GM04504 (cell line): Measurements from ENCODE around the gene IGSF10.

Source experiments
- DNase-seq: peaks from one replicate; pipeline ENCODE4 v3.0.0-alpha.2; 2012; ENCODE audit warnings: low read depth

The IGSF10 gene

DNA sequence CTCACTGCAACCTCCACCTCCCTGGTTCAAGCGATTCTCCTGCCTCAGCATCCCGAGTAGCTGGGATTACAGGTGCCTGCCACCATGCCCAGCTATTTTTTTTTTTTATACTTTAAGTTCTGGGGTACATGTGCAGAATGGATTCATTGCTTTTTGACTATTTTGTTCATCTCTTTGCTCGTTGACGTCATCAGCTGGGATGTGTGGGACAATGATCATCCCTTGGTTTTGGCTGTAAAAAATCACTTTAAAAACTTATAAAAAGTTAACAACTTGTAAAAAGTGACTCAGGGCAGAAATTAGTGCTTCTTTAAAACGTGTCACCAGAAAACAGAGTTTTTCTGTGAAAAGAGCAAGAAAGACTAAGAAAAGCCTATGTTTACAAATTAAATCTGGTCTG, 37.8 kb downstream of the IGSF10 start:
- DNase-seq = no peak

DNA sequence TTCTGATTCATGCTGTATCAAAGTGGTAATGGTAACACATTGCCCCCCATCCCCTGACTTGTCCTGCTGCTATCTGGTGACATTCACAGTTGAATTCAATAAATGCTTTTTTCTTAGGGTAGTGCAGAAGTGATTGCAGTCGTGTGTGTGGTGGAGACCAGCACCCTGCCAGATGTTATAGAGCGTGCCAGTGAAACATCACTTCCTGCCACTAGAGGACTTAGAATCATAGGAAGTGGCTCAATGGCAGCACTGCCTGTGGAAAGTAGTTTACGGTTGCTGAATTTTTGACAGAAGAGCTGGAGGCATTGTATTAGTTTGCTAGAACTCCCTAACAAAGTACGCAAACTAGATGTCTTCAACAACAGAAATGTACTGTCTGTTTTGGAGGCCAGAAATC, 38.9 kb downstream of the IGSF10 start:
- no peak for DNase-seq

GRCh38 chr3:151419806-151420205, 41.1 kb downstream of the IGSF10 start:
- no peak for DNase-seq

GRCh38 chr3:151415289-151415688, 45.6 kb downstream of the IGSF10 start:
- no peak for DNase-seq

DNA sequence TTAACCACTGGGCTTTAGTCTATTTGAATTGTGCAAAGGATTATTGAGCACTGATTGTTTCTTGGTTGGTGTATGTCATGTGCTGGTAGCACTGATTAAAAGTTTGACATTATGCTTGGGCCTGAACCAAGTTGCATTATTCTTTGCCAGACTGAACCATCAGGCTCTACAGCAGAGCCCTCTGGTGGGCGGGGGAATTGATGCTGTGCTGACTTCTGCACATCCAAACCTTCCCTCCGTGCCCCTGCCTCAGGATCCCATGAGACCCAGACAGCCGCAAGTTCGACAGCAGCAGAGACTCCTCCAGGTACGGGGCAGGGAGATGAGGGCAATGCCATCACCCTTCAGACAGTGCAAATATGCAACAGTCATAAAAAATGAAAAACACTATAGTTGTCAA, 47.9 kb downstream of the IGSF10 start:
- DNase-seq = no peak
